K562 treated with DMSO at 1 percent for 24 hours (cell line): ENCODE measurements around the gene TAS2R3. TPM values are rescaled to one million over a fixed set of nuclear protein-coding genes. Genes with fewer than 3 reads are reported as not detected.

Experiments
- total RNA-seq: library from RNA; unstranded; fragments of 300-600 nt; gene quantifications from 2 replicates; pipeline ENCODE4 v1.2.3, GENCODE V29; 2022; ENCODE audit warnings: low read depth; ENCODE audit not compliant: insufficient read depth

The TAS2R3 gene, protein sequence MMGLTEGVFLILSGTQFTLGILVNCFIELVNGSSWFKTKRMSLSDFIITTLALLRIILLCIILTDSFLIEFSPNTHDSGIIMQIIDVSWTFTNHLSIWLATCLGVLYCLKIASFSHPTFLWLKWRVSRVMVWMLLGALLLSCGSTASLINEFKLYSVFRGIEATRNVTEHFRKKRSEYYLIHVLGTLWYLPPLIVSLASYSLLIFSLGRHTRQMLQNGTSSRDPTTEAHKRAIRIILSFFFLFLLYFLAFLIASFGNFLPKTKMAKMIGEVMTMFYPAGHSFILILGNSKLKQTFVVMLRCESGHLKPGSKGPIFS
- not detected in 2 replicates for total RNA-seq

DNA sequence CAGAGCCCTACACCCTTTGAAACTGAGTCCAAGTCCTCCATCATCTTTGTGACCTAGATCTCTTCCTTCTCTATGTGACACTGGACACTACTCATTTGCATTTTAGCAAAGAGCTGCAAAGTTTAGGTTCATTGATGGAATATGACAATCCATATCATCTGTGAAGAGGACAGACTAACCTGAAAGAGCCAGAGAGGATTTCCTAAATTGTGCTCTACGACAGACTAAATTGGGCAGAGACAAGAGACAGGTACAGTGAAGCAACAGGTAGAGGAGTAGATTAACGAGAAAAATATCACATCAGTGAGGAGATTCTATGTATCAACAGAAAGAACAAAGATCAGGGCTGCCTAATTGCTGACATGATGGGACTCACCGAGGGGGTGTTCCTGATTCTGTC lies at the start of gene TAS2R3:
Gene TAS2R3 (plus strand): TSS at position 301 of the 400 bp plus-strand sequence. CDS start 62 bp downstream, at position 363.

DNA sequence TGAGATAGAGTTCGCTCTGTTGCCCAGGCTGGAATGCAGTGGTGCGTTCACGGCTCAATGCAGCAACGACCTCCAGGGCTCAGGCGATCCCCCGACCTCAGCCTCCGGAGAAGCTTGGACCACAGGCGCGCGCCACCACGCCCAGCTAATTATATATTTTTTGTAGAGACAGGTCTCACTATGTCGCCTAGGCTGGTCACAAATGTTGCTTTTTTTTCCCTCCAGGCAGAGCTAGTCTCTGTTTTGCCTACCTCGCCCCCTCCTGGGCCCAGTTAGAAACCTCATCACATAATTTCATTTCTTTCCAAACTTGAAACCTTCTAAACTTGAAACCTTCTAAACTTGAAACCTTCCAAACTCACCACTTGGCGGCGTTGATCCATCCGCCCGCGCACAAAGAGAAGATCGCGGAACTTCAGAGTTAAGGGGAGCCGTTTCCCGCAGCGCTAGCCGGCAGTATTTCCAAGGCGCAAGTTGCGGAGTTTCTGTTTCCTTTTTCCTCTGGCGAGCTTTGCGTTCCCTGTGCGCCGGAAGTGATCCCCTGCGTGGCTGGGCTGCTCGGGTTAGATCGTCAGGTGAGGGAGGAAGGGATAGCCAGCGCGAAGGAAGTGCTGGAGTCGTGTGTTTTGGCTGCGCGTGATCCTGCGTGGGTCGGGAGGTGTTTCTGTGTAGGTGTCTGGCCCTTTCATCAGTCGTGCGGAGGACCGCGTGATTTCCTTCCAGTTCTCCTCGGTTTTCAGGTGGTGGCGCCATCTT lies 25.9 kb upstream of the TAS2R3 start, which contains the start of gene SSBP1:
Gene SSBP1 (plus strand): TSS at position 523 of the 756 bp plus-strand sequence. CDS start 809 bp downstream, outside the sequence.

DNA sequence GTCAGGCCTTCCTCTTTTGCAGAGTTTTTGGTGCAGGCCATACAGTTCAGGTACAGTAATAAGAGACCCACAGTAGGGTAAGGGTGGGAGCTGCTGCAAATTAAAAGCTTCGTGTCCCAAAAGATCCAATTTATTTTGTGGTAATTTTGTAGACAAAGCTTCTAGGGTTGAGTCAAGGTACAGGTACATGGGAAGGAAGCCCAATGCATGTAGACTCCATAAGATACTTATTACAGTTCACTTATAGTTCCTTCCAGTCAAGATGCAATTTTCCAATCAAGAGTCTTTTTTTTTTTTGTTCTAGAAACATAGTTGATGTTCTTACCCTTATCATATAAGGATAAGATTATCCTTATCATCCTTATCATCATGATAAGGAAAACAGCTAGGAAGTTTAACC lies 12.5 kb downstream of the TAS2R3 start, which contains the start of gene TAS2R4:
Gene TAS2R4 (plus strand): TSS at position 301 of the 400 bp plus-strand sequence. CDS start 1,815 bp downstream, outside the sequence.

DNA sequence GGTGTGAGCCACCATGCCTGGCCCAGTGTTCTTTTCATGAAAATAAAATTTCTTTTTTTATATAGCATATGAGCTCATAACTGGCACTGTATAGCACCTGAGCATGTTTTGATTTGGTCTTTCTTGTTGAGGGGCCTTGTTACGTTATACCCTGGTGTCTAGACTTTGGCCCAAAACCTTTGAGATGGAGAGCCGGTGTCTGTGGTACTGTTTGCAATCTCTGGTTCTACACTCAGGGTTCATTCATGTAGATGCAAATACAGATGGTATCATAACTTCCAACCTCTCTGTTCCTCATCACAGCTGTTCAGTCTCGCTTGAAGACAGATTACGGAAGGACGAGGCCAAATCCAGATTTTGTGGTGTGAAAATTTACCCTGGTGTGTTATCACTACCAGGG lies 26.0 kb downstream of the TAS2R3 start, which contains the start of gene TAS2R5:
Gene TAS2R5 (plus strand): TSS at position 301 of the 400 bp plus-strand sequence. CDS start 145 bp downstream, outside the sequence.

Other genes starting within 250 kb of the TAS2R3 start
- 35.3 and 35.8 TPM in 2 replicates for gene AGK, start 212.7 kb upstream of the TAS2R3 start, total RNA-seq
- gene DENND11, start 61.9 kb upstream of the TAS2R3 start, total RNA-seq: 0.63 and 0.68 TPM in 2 replicates
- gene WEE2, start 55.7 kb upstream of the TAS2R3 start, total RNA-seq: not detected in 2 replicates
- 233 and 272 TPM in 2 replicates for gene SSBP1, start 25.7 kb upstream of the TAS2R3 start, total RNA-seq
- gene TAS2R4, start 12.6 kb downstream of the TAS2R3 start, total RNA-seq: 0.10 TPM in 1 of 2 replicates, not detected in the other
- 0.64 TPM in 1 of 2 replicates, not detected in the other for gene TAS2R5, start 26.1 kb downstream of the TAS2R3 start, total RNA-seq
- gene PRSS37, start 77.4 kb downstream of the TAS2R3 start, total RNA-seq: not detected in 2 replicates
- not detected in 2 replicates for gene OR9A4, start 152.3 kb downstream of the TAS2R3 start, total RNA-seq
- gene CLEC5A, start 182.9 kb downstream of the TAS2R3 start, total RNA-seq: not detected in 2 replicates
- gene TAS2R38, start 209.7 kb downstream of the TAS2R3 start, total RNA-seq: not detected in 2 replicates
- gene MGAM, start 231.8 kb downstream of the TAS2R3 start, total RNA-seq: 0.12 and 0.17 TPM in 2 replicates